ES-I3 (cell line): ENCODE measurements around the gene LYVE1.
A peak's percentile ranks its signal among the peaks of the same experiment; 100 is the strongest.

Experiments
- H3K36me3 ChIP-seq: 2 replicates; pipeline ENCODE4 v1.6.1; 2013; ENCODE audit warnings: mild to moderate bottlenecking, low read length, control low read depth, moderate library complexity; ENCODE audit not compliant: insufficient read depth
- H3K4me1 ChIP-seq: 2 replicates; pipeline ENCODE4 v1.6.1; 2013; ENCODE audit warnings: mild to moderate bottlenecking, control low read depth, low read length; ENCODE audit not compliant: insufficient read depth
- H3K9ac ChIP-seq: 2 replicates; pipeline ENCODE4 v1.6.1; 2013; ENCODE audit warnings: low read depth, mild to moderate bottlenecking, low read length, moderate library complexity
- H3K9me3 ChIP-seq: 2 replicates; pipeline ENCODE4 v1.6.1; 2013; ENCODE audit warnings: mild to moderate bottlenecking, low read length, moderate library complexity; ENCODE audit not compliant: control insufficient read depth, insufficient read depth

LYVE1 gene

GRCh38 chr11:10561043-10561818, 7.2 kb downstream of the LYVE1 start:
- H3K9me3 ChIP-seq: no peaks in the 10 kb centered on the region
- H3K36me3 ChIP-seq: no peaks in the 10 kb centered on the region
- no peak overlapping the region for H3K9ac ChIP-seq
- H3K4me1 ChIP-seq: peaks cover 1% of the 10 kb centered on the region; the same call in 1 of the 2 replicates

GRCh38 chr11:10558288-10558687, 10.2 kb downstream of the LYVE1 start:
- H3K36me3 ChIP-seq: no peaks in the 10 kb centered on the region

GRCh38 chr11:10556590-10556989, 11.9 kb downstream of the LYVE1 start:
- Histone ChIP-seq H3K4me1 (peaks cover 5% of the 10 kb centered on the region; the same call in 1 of the 2 replicates), H3K36me3 (no peaks in the 10 kb centered on the region), H3K9me3 (no peaks in the 10 kb centered on the region), H3K9ac (no peak overlapping the region)

More at GRCh38 chr11:10558288-10558687, 10.2 kb downstream of the LYVE1 start:
- Histone ChIP-seq H3K9me3 (no peaks in the 10 kb centered on the region), H3K4me1 (peaks cover 5% of the 10 kb centered on the region; the same call in 1 of the 2 replicates), H3K9ac (no peak overlapping the region)

- peaks cover 5% of the 10 kb centered on the region; the same call in 1 of the 2 replicates for H3K4me1 ChIP-seq
- H3K36me3 ChIP-seq: no peaks in the 10 kb centered on the region
- H3K9ac ChIP-seq: no peak overlapping the region
- no peaks in the 10 kb centered on the region; the same call in 1 of the 2 replicates for H3K9me3 ChIP-seq
These were observed 16.6 kb downstream of the LYVE1 start for GRCh38 chr11:10551845-10552352.

- Histone ChIP-seq H3K4me1 (peaks cover 3% of the 10 kb centered on the region; the same call in 1 of the 2 replicates), H3K9ac (no peak overlapping the region), H3K36me3 (no peaks in the 10 kb centered on the region), H3K9me3 (no peaks in the 10 kb centered on the region; the same call in 1 of the 2 replicates)
These were observed 17.2 kb downstream of the LYVE1 start for GRCh38 chr11:10551290-10551592.

GRCh38 chr11:10550503-10551289, 17.8 kb downstream of the LYVE1 start:
- H3K4me1 ChIP-seq: no peaks in the 10 kb centered on the region
- H3K9me3 ChIP-seq: no peaks in the 10 kb centered on the region; the same call in 1 of the 2 replicates
- H3K9ac ChIP-seq: no peak overlapping the region
- H3K36me3 ChIP-seq: no peaks in the 10 kb centered on the region

- no peaks in the 10 kb centered on the region for H3K36me3 ChIP-seq
- no peak overlapping the region for H3K9ac ChIP-seq
- peaks cover 3% of the 10 kb centered on the region; the same call in 1 of the 2 replicates for H3K4me1 ChIP-seq
- H3K9me3 ChIP-seq: 0 out of 2 replicates have a peak, but pooled peaks cover 2% of the 10 kb centered on the region
These were observed 23.7 kb downstream of the LYVE1 start for GRCh38 chr11:10544491-10545465.

- no peak overlapping the region for H3K9ac ChIP-seq
- 0 out of 2 replicates have a peak, but pooled peaks cover 2% of the 10 kb centered on the region for H3K9me3 ChIP-seq
- peaks cover 4% of the 10 kb centered on the region; the same call in 1 of the 2 replicates for H3K4me1 ChIP-seq
- H3K36me3 ChIP-seq: no peaks in the 10 kb centered on the region
These were observed 24.7 kb downstream of the LYVE1 start for GRCh38 chr11:10543782-10544181.

- Histone ChIP-seq H3K4me1 (peaks cover 4% of the 10 kb centered on the region; the same call in 1 of the 2 replicates), H3K36me3 (no peaks in the 10 kb centered on the region), H3K9ac (no peak overlapping the region), H3K9me3 (0 out of 2 replicates have a peak, but pooled peaks cover 2% of the 10 kb centered on the region)
These were observed 25.7 kb downstream of the LYVE1 start for GRCh38 chr11:10542776-10543175.

- Histone ChIP-seq H3K9ac (peak overlapping the region; percentile 99; the same call in 1 of the 2 replicates), H3K9me3 (0 out of 2 replicates have a peak, but pooled peaks cover 2% of the 10 kb centered on the region), H3K4me1 (peaks cover 4% of the 10 kb centered on the region; the same call in 1 of the 2 replicates)
These were observed 26.9 kb downstream of the LYVE1 start for GRCh38 chr11:10541561-10541930.

GRCh38 chr11:10540915-10541560, 27.4 kb downstream of the LYVE1 start, which contains the start of gene RNF141:
RNF141 (minus strand) TSS chr11:10541187; CDS start chr11:10534158, 7,029 bp downstream.
- no peaks in the 10 kb centered on the region; the same call in 1 of the 2 replicates for H3K36me3 ChIP-seq
- 0 out of 2 replicates have a peak, but pooled peaks cover 2% of the 10 kb centered on the region for H3K9me3 ChIP-seq
- peak within 1 kb of the TSS; percentile 99 for H3K9ac ChIP-seq
- peaks cover 4% of the 10 kb centered on the region; the same call in 1 of the 2 replicates for H3K4me1 ChIP-seq

More at GRCh38 chr11:10541561-10541930, 26.9 kb downstream of the LYVE1 start:
- H3K36me3 ChIP-seq: no peaks in the 10 kb centered on the region; the same call in 1 of the 2 replicates

GRCh38 chr11:10540546-10540914, 27.9 kb downstream of the LYVE1 start:
- 0 out of 2 replicates have a peak, but pooled peaks cover 2% of the 10 kb centered on the region for H3K9me3 ChIP-seq
- peak overlapping the region; percentile 99 for H3K9ac ChIP-seq
- H3K36me3 ChIP-seq: no peaks in the 10 kb centered on the region; the same call in 1 of the 2 replicates
- H3K4me1 ChIP-seq: peaks cover 4% of the 10 kb centered on the region; the same call in 1 of the 2 replicates

GRCh38 chr11:10539339-10539738, 29.1 kb downstream of the LYVE1 start:
- Histone ChIP-seq H3K36me3 (no peaks in the 10 kb centered on the region; the same call in 1 of the 2 replicates), H3K4me1 (peaks cover 4% of the 10 kb centered on the region; the same call in 1 of the 2 replicates), H3K9ac (no peak overlapping the region), H3K9me3 (0 out of 2 replicates have a peak, but pooled peaks cover 2% of the 10 kb centered on the region)
